HFFc6 (cell line): ENCODE results near the gene NOB1. TPM values are rescaled to one million over a fixed set of nuclear protein-coding genes. Genes with fewer than 3 reads are reported as not detected.
A peak's percentile ranks its signal among the peaks of the same experiment; 100 is the strongest.

ENCODE experiments used
- DNase-seq: peaks from one replicate; pipeline ENCODE4 v3.0.0-alpha.2; 2018
- H3K27ac Mint-ChIP-seq: 2 replicates; pipeline ENCODE4 v1.8.0; 2020; ENCODE audit warnings: mild to moderate bottlenecking, mixed read lengths
- H3K27me3 Mint-ChIP-seq: 2 replicates; pipeline ENCODE4 v1.8.0; 2021; ENCODE audit warnings: mild to moderate bottlenecking, moderate library complexity, mixed read lengths; ENCODE audit not compliant: insufficient read depth
- H3K36me3 Mint-ChIP-seq: 2 replicates; pipeline ENCODE4 v1.8.0; 2021; ENCODE audit warnings: low read depth, mixed read lengths
- H3K4me1 Mint-ChIP-seq: 2 replicates; pipeline ENCODE4 v1.8.0; 2020; ENCODE audit warnings: low read depth, mixed read lengths
- H3K4me3 Mint-ChIP-seq: 2 replicates; pipeline ENCODE4 v1.8.0; 2020; ENCODE audit warnings: mild to moderate bottlenecking, moderate library complexity, mixed read lengths
- H3K9me3 Mint-ChIP-seq: 2 replicates; pipeline ENCODE4 v1.8.0; 2020; ENCODE audit warnings: mild to moderate bottlenecking, mixed read lengths
- CTCF ChIP-seq: fragments of 200-600 bp; sonication (generic); IDR thresholded peaks from 2 replicates; pipeline ENCODE4 v1.5.0; 2021; ENCODE audit warnings: antibody characterized with exemption, mild to moderate bottlenecking
- total RNA-seq, 6 experiments: library from RNA; stranded (reverse); fragmentation: NEBNext Ultra II Directional; extraction: Animal tissue kit (Norgen Biotek cat#: 25700); gene quantifications; 2 replicates in 1 of 6; 3 replicates in 5 of 6; pipeline ENCODE4 v1.2.3, GENCODE V29; 2021

The NOB1 gene
- total RNA-seq, 6 experiments from 2014 or later = 52.3 to 59.3 (median 55.2) TPM

GRCh38 chr16:69698404-69698803, 56.3 kb downstream of the NOB1 start:
- Mint-ChIP-seq H3K4me1 (peaks cover 29% of the 10 kb centered on the region), H3K27me3 (peaks cover 18% of the 10 kb centered on the region), H3K27ac (no peak overlapping the region), H3K4me3 (no peak overlapping the region), H3K9me3 (no peaks in the 10 kb centered on the region), H3K36me3 (peaks cover 42% of the 10 kb centered on the region)
- TF ChIP-seq CTCF = no peak
- DNase-seq = no peak

DNA sequence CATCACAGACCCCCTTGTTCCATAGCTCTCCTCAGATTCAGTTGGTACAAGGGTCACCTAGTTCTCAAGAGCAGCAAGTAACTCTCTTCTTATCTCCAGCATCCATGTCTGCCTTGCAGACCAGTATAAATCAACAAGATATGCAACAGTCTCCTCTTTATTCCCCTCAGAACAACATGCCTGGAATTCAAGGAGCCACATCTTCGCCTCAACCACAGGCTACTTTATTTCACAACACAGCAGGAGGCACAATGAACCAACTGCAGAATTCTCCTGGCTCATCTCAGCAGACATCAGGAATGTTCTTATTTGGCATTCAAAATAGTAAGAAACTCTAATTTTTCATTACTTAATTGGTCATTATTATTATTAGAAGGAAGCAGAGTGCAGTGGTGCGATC, 60.8 kb downstream of the NOB1 start:
- peaks cover 60% of the 10 kb centered on the region for H3K36me3 Mint-ChIP-seq
- no peak for TF ChIP-seq CTCF
- peaks cover 27% of the 10 kb centered on the region for H3K27me3 Mint-ChIP-seq

GRCh38 chr16:69691980-69692911, 62.5 kb downstream of the NOB1 start:
- TF ChIP-seq CTCF = no peak
- Mint-ChIP-seq H3K4me1 (peaks cover 42% of the 10 kb centered on the region), H3K27me3 (peaks cover 24% of the 10 kb centered on the region), H3K36me3 (peaks cover 57% of the 10 kb centered on the region), H3K4me3 (peak overlapping the region; percentile 15; the same call in 1 of the 2 replicates), H3K9me3 (no peaks in the 10 kb centered on the region), H3K27ac (peak overlapping the region; percentile 50)
- peak; percentile 64 for DNase-seq

More for the DNA sequence above, 60.8 kb downstream of the NOB1 start:
- H3K27ac Mint-ChIP-seq = peak overlapping the region; percentile 45; the same call in 1 of the 2 replicates
- DNase-seq = no peak
- H3K9me3 Mint-ChIP-seq = no peaks in the 10 kb centered on the region
- peaks cover 42% of the 10 kb centered on the region for H3K4me1 Mint-ChIP-seq
- H3K4me3 Mint-ChIP-seq = peak overlapping the region; percentile 35; the same call in 1 of the 2 replicates

Other genes starting within 250 kb of the NOB1 start
- 100 to 1,000 TPM in 1 of 6 experiments, 10 to 100 TPM in 5; 52.0 to 114 (median 63.7) TPM for gene NFAT5, start 189.0 kb downstream of the NOB1 start, total RNA-seq
- gene NQO1, start 28.4 kb downstream of the NOB1 start, total RNA-seq = 100 to 1,000 TPM; 248 to 801 (median 737) TPM
- 10 to 100 TPM; 24.6 to 33.9 (median 30.5) TPM for gene WWP2, start 7.4 kb upstream of the NOB1 start, total RNA-seq
- gene CLEC18A, start 196.4 kb upstream of the NOB1 start, total RNA-seq = under 1 TPM in 2 of 6 experiments, not detected in 4; 0.14 TPM